Endothelial cell of umbilical vein (primary cell): ENCODE data around the gene MTG1. TPM values are rescaled to one million over a fixed set of nuclear protein-coding genes. Genes with fewer than 3 reads are reported as not detected.

ENCODE experiments used
- BruUV-seq: library from RNA; stranded (reverse); fragments of 400-500 nt; replicated peaks from 2 replicates; lab custom pipeline; 2021; lab: Mats Ljungman, UMichigan
- CTCF ChIA-PET: fragments of 300-600, 350-600 bp; sonication (Branson Sonifier 250); formaldehyde crosslinking; loops from one replicate; lab custom pipeline; 2021; ENCODE audit warnings: antibody characterized with exemption, inconsistent platforms; lab: Charles Lee
- POLR2A ChIA-PET: fragments of 300-600, 350-600 bp; sonication (Branson Sonifier 250); formaldehyde crosslinking; loops from one replicate; lab custom pipeline; 2021; ENCODE audit warnings: antibody characterized with exemption, inconsistent platforms; lab: Charles Lee
- DNase-seq: peaks from one replicate; pipeline ENCODE4 v3.0.0-alpha.2; 2011; ENCODE audit warnings: low read depth, low spot score
- FAIRE-seq: peaks from 2 replicates; lab custom pipeline; 2011; peaks lifted over from hg19 to GRCh38; lab: Jason Lieb, UNC
- H2AFZ ChIP-seq: 2 replicates; pipeline ENCODE4 v1.6.0; 2012; ENCODE audit warnings: low read depth, low read length, control low read depth, inconsistent platforms
- H3K27ac ChIP-seq: 2 replicates; pipeline ENCODE4 v1.5.1; 2011; ENCODE audit warnings: low read depth, mild to moderate bottlenecking, control low read depth, low read length, moderate library complexity; ENCODE audit not compliant: insufficient read depth
- H3K27me3 ChIP-seq, 2 experiments: 2 replicates each; pipeline versions ENCODE4 v1.6.0 to v1.6.1; 2011; ENCODE audit warnings: low read length in 2 of 2, mixed read lengths in 1 of 2; ENCODE audit not compliant: control insufficient read depth in 2 of 2, insufficient read depth in 2 of 2
- H3K36me3 ChIP-seq, 2 experiments: 2 replicates in 1 of 2; 3 replicates in 1 of 2; pipeline ENCODE4 v1.5.1; 2011; ENCODE audit warnings: low read length in 2 of 2, mild to moderate bottlenecking in 1 of 2, moderate library complexity in 1 of 2; ENCODE audit not compliant: control insufficient read depth in 2 of 2, insufficient read depth in 2 of 2; ENCODE audit errors: extremely low read depth in 1 of 2
- H3K4me1 ChIP-seq: 3 replicates; pipeline ENCODE4 v1.5.1; 2011; ENCODE audit warnings: mild to moderate bottlenecking, low read length; ENCODE audit not compliant: control insufficient read depth, insufficient read depth; ENCODE audit errors: extremely low read depth
- H3K4me2 ChIP-seq: 2 replicates; pipeline ENCODE4 v1.6.1; 2011; ENCODE audit warnings: low read length, control low read depth, mixed read lengths; ENCODE audit not compliant: insufficient read depth
- H3K4me3 ChIP-seq, 3 experiments: fragments of 200-600 bp in 1 of 3; sonication (generic), shearing (Covaris generic) in 1 of 3; replicated peaks in 1 of 3; 2 replicates each; pipeline ENCODE4 v1.5.1; 2011 to 2016; ENCODE audit warnings: control low read depth in 3 of 3, low read length in 3 of 3, mild to moderate bottlenecking in 2 of 3, inconsistent platforms in 1 of 3, low read depth in 1 of 3, moderate library complexity in 1 of 3; ENCODE audit not compliant: insufficient read depth in 1 of 3
- H3K79me2 ChIP-seq: 2 replicates; pipeline ENCODE4 v1.6.0; 2012; ENCODE audit warnings: low read length, inconsistent platforms; ENCODE audit not compliant: control insufficient read depth, insufficient read depth
- H3K9ac ChIP-seq: replicated peaks from 2 replicates; pipeline ENCODE3; 2011; ENCODE audit warnings: low read length, control low read depth; ENCODE audit not compliant: insufficient read depth; ENCODE audit errors: extremely low read depth
- H3K9me1 ChIP-seq: replicated peaks from 3 replicates; pipeline ENCODE4 v1.6.0; 2011; ENCODE audit warnings: mild to moderate bottlenecking, low read length; ENCODE audit not compliant: control insufficient read depth, insufficient read depth; ENCODE audit errors: extremely low read depth
- H3K9me3 ChIP-seq: replicated peaks from 2 replicates; pipeline ENCODE4 v1.5.1; 2012; ENCODE audit warnings: low read length, inconsistent platforms; ENCODE audit not compliant: control insufficient read depth, insufficient read depth
- H4K20me1 ChIP-seq: replicated peaks from 2 replicates; pipeline ENCODE3; 2011; ENCODE audit warnings: mild to moderate bottlenecking, low read length; ENCODE audit not compliant: control insufficient read depth, insufficient read depth; ENCODE audit errors: extremely low read depth
- CTCF ChIP-seq, 2 donors: IDR thresholded peaks; 1 replicate in 1 of 2; 2 replicates in 1 of 2; pipeline ENCODE4 v1.5.1; 2011; ENCODE audit warnings: low read length in 2 of 2, mild to moderate bottlenecking in 2 of 2, moderate library complexity in 2 of 2, control low read depth in 1 of 2, inconsistent platforms in 1 of 2, low read depth in 1 of 2; ENCODE audit not compliant: insufficient read depth in 1 of 2; ENCODE audit errors: extremely low read depth in 1 of 2
- EZH2 ChIP-seq: IDR thresholded peaks from 2 replicates; pipeline ENCODE4 v1.6.1; 2012; ENCODE audit warnings: borderline replicate concordance, low read depth, mild to moderate bottlenecking, moderate library complexity, low read length, inconsistent platforms; ENCODE audit not compliant: severe bottlenecking
- FOS ChIP-seq: IDR thresholded peaks from 2 replicates; pipeline ENCODE4 v1.6.1; 2011; ENCODE audit warnings: mild to moderate bottlenecking, low read length, moderate library complexity, borderline replicate concordance; ENCODE audit not compliant: insufficient read depth
- GATA2 ChIP-seq: IDR thresholded peaks from 2 replicates; pipeline ENCODE4 v1.7.0; 2011; ENCODE audit warnings: low read depth, mild to moderate bottlenecking, moderate library complexity, mixed read lengths, low read length; ENCODE audit not compliant: insufficient read length, insufficient read depth
- JUN ChIP-seq: IDR thresholded peaks from 2 replicates; pipeline ENCODE4 v1.6.1; 2011; ENCODE audit warnings: borderline replicate concordance, low read depth; ENCODE audit not compliant: insufficient read length, insufficient read depth
- MAX ChIP-seq: IDR thresholded peaks from 2 replicates; pipeline ENCODE4 v1.6.1; 2011; ENCODE audit not compliant: insufficient read depth, insufficient read length
- MYC ChIP-seq: IDR thresholded peaks from one replicate; pipeline ENCODE4 v1.6.1; 2011; ENCODE audit warnings: mild to moderate bottlenecking, low read depth, low read length
- POLR2A ChIP-seq: IDR thresholded peaks from 2 replicates; pipeline ENCODE4 v1.6.1; 2012; ENCODE audit warnings: low read depth, mild to moderate bottlenecking, control low read depth, low read length
- POLR2AphosphoS5 ChIP-seq: IDR thresholded peaks from 2 replicates; pipeline ENCODE4 v1.6.1; 2012; ENCODE audit warnings: low read depth, mild to moderate bottlenecking, control low read depth, low read length, moderate library complexity; ENCODE audit not compliant: insufficient read depth
- dilution Hi-C: fragments of 300-500 bp; cut with MboI; formaldehyde crosslinking; loops from one replicate; pipeline ENCODE4 v1.15.0; 2019; ENCODE audit warnings: low sequenced_read_pairs; ENCODE audit not compliant: extremely low pct_ligation_motif_present
- intact Hi-C: fragments of 100-400 bp; cut with micrococcal nuclease; formaldehyde crosslinking; loops from one replicate; pipeline ENCODE4 v1.10.0; 2022
- polyA plus RNA-seq, 4 experiments: library from polyadenylated mRNA; depleted of rRNA in 3 of 4; stranded (reverse) in 3 of 4; unstranded in 1 of 4; fragments of >200 nt; gene quantifications; 2 replicates each; pipeline versions ENCODE4 v1.2.1 to v1.2.3, GENCODE V29; 2011 to 2012; ENCODE audit warnings: missing spikeins in 1 of 4
- total RNA-seq: library from RNA; stranded (reverse); gene quantifications from 2 replicates; pipeline ENCODE4 v1.2.3, GENCODE V29; 2021

Gene MTG1
- total and polyA plus RNA-seq, 2 donors (not counting 3 experiments of a cell fraction or from before 2014, with no cell fraction given) = 66.5 to 91.6 TPM

- ChIA-PET POLR2A (no interaction called here), CTCF (no interaction called here)
- H3K9me3 ChIP-seq = no peaks in the 10 kb centered on the region
- no peak overlapping the region for H3K4me2 ChIP-seq
- no TSS peak for BruUV-seq
- no peak overlapping the region for H3K27ac ChIP-seq
- peaks cover 2% of the 10 kb centered on the region for H3K79me2 ChIP-seq
- FAIRE-seq = no peak
- no peak overlapping the region for H3K4me3 ChIP-seq
- intact Hi-C loops (no loop called here), dilution Hi-C loops (no loop called here)
- H3K4me1 ChIP-seq = no peaks in the 10 kb centered on the region
- H4K20me1 ChIP-seq = no peaks in the 10 kb centered on the region
- no peak overlapping the region for H2AFZ ChIP-seq
- H3K36me3 ChIP-seq = peaks cover 2 to 43% of the 10 kb centered on the region in 2 experiments
- no peak for TF ChIP-seq CTCF (IDR thresholded peaks at IDR 0.05; ENCODE audit: extremely low read depth in 1 of 2, insufficient read depth in 1 of 2, low read depth in 1 of 2, low read length in 2 of 2)
- no peak for TF ChIP-seq POLR2A
- TF ChIP-seq MYC = no peak
- no peak for TF ChIP-seq FOS
- no peak for TF ChIP-seq POLR2AphosphoS5
- no peak for TF ChIP-seq MAX
- no peak for TF ChIP-seq GATA2
- no peak for TF ChIP-seq JUN
- no peak for TF ChIP-seq EZH2
- H3K27me3 ChIP-seq = no peaks in the 10 kb centered on the region
- DNase-seq = no peak
- H3K9me1 ChIP-seq = no peaks in the 10 kb centered on the region
- no peak overlapping the region for H3K9ac ChIP-seq
These were observed 25.8 kb upstream of the MTG1 start for GRCh38 chr10:133368153-133368552.
